ENCODE results near the gene S100A5. TPM values are rescaled to one million over a fixed set of nuclear protein-coding genes. Genes with fewer than 3 reads are reported as not detected.
"Not testable (repeated sequence)": the region's sequence is repeated elsewhere in the genome, so short reads cannot be mapped to it uniquely, and the experiment has no call there.

Gene S100A5
- total and polyA plus RNA-seq, 4 donors, result not detected

DNA sequence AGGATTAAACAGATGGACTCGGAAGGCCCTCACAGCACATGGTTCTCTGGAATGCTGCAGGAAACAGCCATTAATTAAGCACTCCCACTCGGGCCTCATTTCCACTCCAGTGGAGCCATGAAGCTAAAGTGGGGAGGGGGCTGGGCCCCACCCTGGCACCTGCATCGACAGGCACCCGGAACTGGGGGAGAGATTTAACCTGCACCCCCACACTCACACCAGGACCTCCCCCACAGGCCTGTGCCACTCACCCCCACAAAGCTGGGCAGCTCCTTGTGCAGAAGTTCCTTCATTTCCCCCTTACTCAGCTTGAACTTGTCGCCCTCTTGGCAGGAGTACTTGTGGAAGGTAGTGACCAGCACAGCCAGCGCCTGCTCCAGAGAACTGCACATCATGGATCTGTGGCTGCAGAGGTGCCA, 22.8 kb upstream of the S100A5 start:
- Histone ChIP-seq H3K4me3 (ENCODE audit: low read length in 2 of 2) (no peak overlapping the region), H3K27ac (ENCODE audit: low read depth in 1 of 2, low read length in 2 of 2) (no peak overlapping the region), H3K4me1 (ENCODE audit: control insufficient read depth in 1 of 2, insufficient read depth in 2 of 2, low read length in 2 of 2) (no peaks in the 10 kb centered on the region), H3K36me3 (ENCODE audit: control insufficient read depth in 1 of 2, insufficient read depth in 2 of 2, low read length in 1 of 2) (no peaks in the 10 kb centered on the region), H3K27me3 (ENCODE audit: control insufficient read depth in 1 of 2, insufficient read depth in 2 of 2, low read length in 1 of 2) (no peaks in the 10 kb centered on the region), H3K9me3 (ENCODE audit: control insufficient read depth, low read length) (no peaks in the 10 kb centered on the region)
- WGBS, 2 donors, result 84 to 86% methylated on average over 6 of the region's 6 CpGs
- no peak for ATAC-seq (ENCODE audit: low FRiP score)
- intact Hi-C loops (cut with DNase I), result no loop called here
- peak; percentile 48 to 57 for DNase-seq

DNA sequence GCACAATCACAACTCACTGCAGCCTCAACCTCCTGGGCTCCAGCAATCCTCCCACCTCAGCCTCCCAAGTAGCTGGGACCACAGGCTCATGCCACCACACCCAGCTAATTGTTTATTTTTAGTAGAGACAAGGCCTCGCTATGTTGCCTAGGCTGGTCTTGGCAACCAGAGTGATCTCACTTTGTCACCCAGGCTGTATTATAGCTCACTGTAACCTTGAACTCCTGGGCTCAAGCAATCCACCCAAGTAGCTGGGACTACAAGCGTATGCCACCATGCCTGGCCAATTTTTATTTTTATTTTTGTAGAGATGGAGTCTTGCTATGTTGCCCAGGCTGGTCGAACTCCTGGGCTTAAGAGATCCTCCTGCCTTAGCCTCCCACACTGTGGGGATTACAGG, 21.3 kb upstream of the S100A5 start:
- ATAC-seq (ENCODE audit: low FRiP score); H3K27ac ChIP-seq (ENCODE audit: low read depth in 1 of 2, low read length in 2 of 2): not testable (repeated sequence)

DNA sequence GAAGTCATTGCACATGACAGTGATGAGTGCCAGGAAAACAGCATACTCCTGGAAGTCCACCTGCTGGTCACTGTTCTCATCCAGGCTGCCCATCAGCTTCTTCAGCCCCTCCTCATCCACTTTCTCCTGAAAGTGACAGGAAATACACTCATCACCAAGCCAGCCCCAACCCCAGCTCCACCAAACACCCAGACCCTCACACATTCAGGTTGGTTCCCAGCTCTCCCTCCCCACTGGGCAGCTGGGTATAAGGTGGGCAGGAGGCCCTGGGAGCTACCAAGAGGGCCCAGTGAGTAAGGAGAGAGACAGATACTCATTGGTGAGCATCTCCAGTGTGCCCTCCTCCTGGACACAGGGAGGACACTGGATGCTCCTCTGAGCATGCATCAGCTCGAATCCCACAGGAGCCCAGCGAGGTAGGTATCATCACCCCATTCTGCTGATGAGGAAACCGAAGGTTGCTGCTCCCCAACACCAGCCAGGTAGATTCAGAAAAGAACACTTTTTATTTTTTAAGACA, 20.8 kb upstream of the S100A5 start:
- DNase-seq (peak in 1 of 2 donors; percentile 17), ATAC-seq (ENCODE audit: low FRiP score) (no peak)
- no peaks in the 10 kb centered on the region for H3K4me1 ChIP-seq (ENCODE audit: control insufficient read depth in 1 of 2, insufficient read depth in 2 of 2, low read length in 2 of 2)
- 93 to 97% methylated on average over 3 of the region's 3 CpGs for WGBS, 2 donors
- intact Hi-C loops (cut with DNase I), result no loop called here
- H3K27me3 ChIP-seq (ENCODE audit: control insufficient read depth in 1 of 2, insufficient read depth in 2 of 2, low read length in 1 of 2), result no peaks in the 10 kb centered on the region
- no peaks in the 10 kb centered on the region for H3K36me3 ChIP-seq (ENCODE audit: control insufficient read depth in 1 of 2, insufficient read depth in 2 of 2, low read length in 1 of 2)
- no peak overlapping the region for H3K27ac ChIP-seq (ENCODE audit: low read depth in 1 of 2, low read length in 2 of 2)
- H3K4me3 ChIP-seq (ENCODE audit: low read length in 2 of 2), result no peak overlapping the region
- no peaks in the 10 kb centered on the region for H3K9me3 ChIP-seq (ENCODE audit: control insufficient read depth, low read length)

More for the DNA sequence above, 21.3 kb upstream of the S100A5 start:
- H3K9me3 ChIP-seq (ENCODE audit: control insufficient read depth, low read length); H3K36me3 ChIP-seq (ENCODE audit: control insufficient read depth in 1 of 2, insufficient read depth in 2 of 2, low read length in 1 of 2); H3K27me3 ChIP-seq (ENCODE audit: control insufficient read depth in 1 of 2, insufficient read depth in 2 of 2, low read length in 1 of 2); intact Hi-C loops (cut with DNase I); H3K4me3 ChIP-seq (ENCODE audit: low read length in 2 of 2); H3K4me1 ChIP-seq (ENCODE audit: control insufficient read depth in 1 of 2, insufficient read depth in 2 of 2, low read length in 2 of 2); DNase-seq: not testable (repeated sequence)
- 81 to 83% methylated on average over 3 of the region's 3 CpGs for WGBS, 2 donors

- Histone ChIP-seq H3K36me3 (ENCODE audit: control insufficient read depth in 1 of 2, insufficient read depth in 2 of 2, low read length in 1 of 2) (no peaks in the 10 kb centered on the region), H3K4me3 (ENCODE audit: low read length in 2 of 2) (no peak overlapping the region), H3K27me3 (ENCODE audit: control insufficient read depth in 1 of 2, insufficient read depth in 2 of 2, low read length in 1 of 2) (no peaks in the 10 kb centered on the region), H3K4me1 (ENCODE audit: control insufficient read depth in 1 of 2, insufficient read depth in 2 of 2, low read length in 2 of 2) (no peaks in the 10 kb centered on the region), H3K27ac (ENCODE audit: low read depth in 1 of 2, low read length in 2 of 2) (no peak overlapping the region), H3K9me3 (ENCODE audit: control insufficient read depth, low read length) (no peaks in the 10 kb centered on the region)
- no peak for ATAC-seq (ENCODE audit: low FRiP score)
- WGBS, 2 donors, result 86 to 87% methylated on average over 10 of the region's 10 CpGs
- intact Hi-C loops (cut with DNase I), result no loop called here
- DNase-seq, result peak in 1 of 2 donors; percentile 21
These were observed 20.2 kb upstream of the S100A5 start for GRCh38 chr1:153560771-153561465.

DNA sequence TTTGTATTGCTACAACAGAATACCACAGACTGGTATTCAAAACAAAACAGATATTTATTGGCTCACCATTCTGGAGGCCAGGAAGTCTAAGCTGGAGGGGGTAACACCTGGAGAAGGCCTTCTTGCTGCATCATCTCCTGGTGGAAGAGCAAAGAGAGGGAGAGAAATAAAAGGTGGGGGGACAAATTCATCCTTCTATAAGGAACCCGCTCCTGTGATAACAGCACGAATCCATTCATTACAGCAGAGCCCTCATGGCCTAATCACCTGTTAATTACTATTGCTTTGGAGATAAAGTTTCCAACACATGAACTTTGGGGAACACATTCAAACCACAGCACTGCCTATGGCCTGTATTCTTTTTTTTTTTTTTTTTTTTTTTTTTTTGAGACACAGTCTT, 19.5 kb upstream of the S100A5 start:
- intact Hi-C loops (cut with DNase I), result no loop called here
- no peak for ATAC-seq (ENCODE audit: low FRiP score)
- no peaks in the 10 kb centered on the region for H3K27me3 ChIP-seq (ENCODE audit: control insufficient read depth in 1 of 2, insufficient read depth in 2 of 2, low read length in 1 of 2)
- WGBS, 2 donors, result 65 to 98% methylated on average over 2 of the region's 2 CpGs
- no peaks in the 10 kb centered on the region for H3K36me3 ChIP-seq (ENCODE audit: control insufficient read depth in 1 of 2, insufficient read depth in 2 of 2, low read length in 1 of 2)
- H3K9me3 ChIP-seq (ENCODE audit: control insufficient read depth, low read length), result no peaks in the 10 kb centered on the region
- no peak overlapping the region for H3K4me3 ChIP-seq (ENCODE audit: low read length in 2 of 2)
- H3K27ac ChIP-seq (ENCODE audit: low read depth in 1 of 2, low read length in 2 of 2), result no peak overlapping the region
- no peak for DNase-seq
- no peaks in the 10 kb centered on the region for H3K4me1 ChIP-seq (ENCODE audit: control insufficient read depth in 1 of 2, insufficient read depth in 2 of 2, low read length in 2 of 2)

DNA sequence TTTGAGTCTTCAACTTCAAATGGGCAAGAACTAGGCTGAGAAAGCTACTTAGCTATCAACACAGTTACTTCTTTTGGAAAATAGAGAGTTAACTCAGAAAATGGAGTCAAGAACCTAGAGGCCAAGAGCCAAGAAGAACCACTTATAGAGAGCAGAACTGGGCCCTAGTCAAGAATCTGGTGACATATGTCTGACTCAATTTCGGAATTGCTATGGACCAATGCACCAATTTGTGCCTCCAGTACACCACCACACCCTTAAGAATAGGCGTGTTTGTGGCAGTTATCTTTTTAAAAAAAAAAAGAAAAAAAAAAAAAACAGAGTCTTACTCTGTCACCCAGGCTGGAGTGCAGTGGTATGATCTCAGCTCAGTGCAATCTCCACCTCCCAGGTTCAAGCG, 17.1 kb upstream of the S100A5 start:
- peaks cover 0 to 7% of the 10 kb centered on the region in 2 donors for H3K4me1 ChIP-seq (ENCODE audit: control insufficient read depth in 1 of 2, insufficient read depth in 2 of 2, low read length in 2 of 2)
- intact Hi-C loops (cut with DNase I), result no loop called here
- ATAC-seq (ENCODE audit: low FRiP score) (no peak), DNase-seq (no peak)
- 91 to 96% methylated on average over 3 of the region's 3 CpGs for WGBS, 2 donors
- no peaks in the 10 kb centered on the region for H3K36me3 ChIP-seq (ENCODE audit: control insufficient read depth in 1 of 2, insufficient read depth in 2 of 2, low read length in 1 of 2)
- no peak overlapping the region for H3K27ac ChIP-seq (ENCODE audit: low read depth in 1 of 2, low read length in 2 of 2)
- no peak overlapping the region for H3K4me3 ChIP-seq (ENCODE audit: low read length in 2 of 2)
- H3K9me3 ChIP-seq (ENCODE audit: control insufficient read depth, low read length), result no peaks in the 10 kb centered on the region
- H3K27me3 ChIP-seq (ENCODE audit: control insufficient read depth in 1 of 2, insufficient read depth in 2 of 2, low read length in 1 of 2), result no peaks in the 10 kb centered on the region

DNA sequence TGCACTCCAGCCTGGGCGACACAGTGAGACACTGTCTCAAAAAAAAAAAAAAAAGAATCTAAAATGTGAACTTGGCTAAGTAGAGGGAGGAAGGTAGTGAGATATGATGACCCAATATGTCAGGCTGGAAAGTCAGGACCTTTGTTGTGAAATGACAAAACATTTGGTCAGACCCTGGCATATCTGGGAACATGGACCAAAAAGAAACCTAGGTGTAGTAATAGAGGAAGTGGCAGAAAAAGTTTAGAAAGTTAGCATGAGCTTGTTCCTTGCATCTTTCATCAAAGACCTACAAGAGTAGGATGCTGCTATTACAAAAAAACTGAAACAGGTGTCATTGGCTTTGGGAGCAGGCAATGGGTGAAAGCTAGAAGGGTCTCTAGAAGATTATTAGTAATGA, 15.6 kb upstream of the S100A5 start:
- no peak for DNase-seq
- ATAC-seq (ENCODE audit: low FRiP score), result no peak
- Histone ChIP-seq H3K9me3 (ENCODE audit: control insufficient read depth, low read length) (no peaks in the 10 kb centered on the region), H3K27me3 (ENCODE audit: control insufficient read depth in 1 of 2, insufficient read depth in 2 of 2, low read length in 1 of 2) (no peaks in the 10 kb centered on the region), H3K4me1 (ENCODE audit: control insufficient read depth in 1 of 2, insufficient read depth in 2 of 2, low read length in 2 of 2) (peaks cover 0 to 7% of the 10 kb centered on the region in 2 donors), H3K27ac (ENCODE audit: low read depth in 1 of 2, low read length in 2 of 2) (no peak overlapping the region), H3K4me3 (ENCODE audit: low read length in 2 of 2) (no peak overlapping the region), H3K36me3 (ENCODE audit: control insufficient read depth in 1 of 2, insufficient read depth in 2 of 2, low read length in 1 of 2) (no peaks in the 10 kb centered on the region)
- intact Hi-C loops (cut with DNase I), result no loop called here
- 92 to 100% methylated on average over 1 of the region's 1 CpG for WGBS, 2 donors

GRCh38 chr1:153553830-153554541, 13.3 kb upstream of the S100A5 start:
- H3K36me3 ChIP-seq (ENCODE audit: control insufficient read depth in 1 of 2, insufficient read depth in 2 of 2, low read length in 1 of 2), result no peaks in the 10 kb centered on the region
- peaks cover 0 to 7% of the 10 kb centered on the region in 2 donors for H3K4me1 ChIP-seq (ENCODE audit: control insufficient read depth in 1 of 2, insufficient read depth in 2 of 2, low read length in 2 of 2)
- ATAC-seq (ENCODE audit: low FRiP score) (peak; percentile 26), DNase-seq (peak in 1 of 2 donors; percentile 66)
- H3K4me3 ChIP-seq (ENCODE audit: low read length in 2 of 2), result no peak overlapping the region
- WGBS, 2 donors, result 2 to 4% methylated on average over 2 of the region's 2 CpGs
- H3K9me3 ChIP-seq (ENCODE audit: control insufficient read depth, low read length), result no peaks in the 10 kb centered on the region
- H3K27me3 ChIP-seq (ENCODE audit: control insufficient read depth in 1 of 2, insufficient read depth in 2 of 2, low read length in 1 of 2), result no peaks in the 10 kb centered on the region
- intact Hi-C loops (cut with DNase I), result no loop called here
- H3K27ac ChIP-seq (ENCODE audit: low read depth in 1 of 2, low read length in 2 of 2), result peak overlapping the region; percentile 80 to 92

GRCh38 chr1:153553096-153553495, 12.4 kb upstream of the S100A5 start:
- intact Hi-C loops (cut with DNase I), result no loop called here
- 79 to 82% methylated on average over 12 of the region's 12 CpGs for WGBS, 2 donors
- peaks cover 0 to 7% of the 10 kb centered on the region in 2 donors for H3K4me1 ChIP-seq (ENCODE audit: control insufficient read depth in 1 of 2, insufficient read depth in 2 of 2, low read length in 2 of 2)

More at GRCh38 chr1:153553096-153553495, 12.4 kb upstream of the S100A5 start:
- Histone ChIP-seq H3K4me3 (ENCODE audit: low read length in 2 of 2) (no peak overlapping the region), H3K9me3 (ENCODE audit: control insufficient read depth, low read length) (no peaks in the 10 kb centered on the region), H3K27ac (ENCODE audit: low read depth in 1 of 2, low read length in 2 of 2) (peak overlapping the region; percentile 80 to 92), H3K27me3 (ENCODE audit: control insufficient read depth in 1 of 2, insufficient read depth in 2 of 2, low read length in 1 of 2) (no peaks in the 10 kb centered on the region), H3K36me3 (ENCODE audit: control insufficient read depth in 1 of 2, insufficient read depth in 2 of 2, low read length in 1 of 2) (no peaks in the 10 kb centered on the region)
- DNase-seq, result peak in 1 of 2 donors; percentile 32
- no peak for ATAC-seq (ENCODE audit: low FRiP score)
